HG03342 (cell line): ENCODE data around the gene SNX8.

ENCODE experiments used
- ATAC-seq: cut with Tn5 transposase; IDR thresholded peaks from one replicate; pipeline ENCODE4 v1.9.1; 2021; ENCODE audit warnings: mild to moderate bottlenecking, moderate library complexity; ENCODE audit not compliant: unreplicated experiment

Gene SNX8

DNA sequence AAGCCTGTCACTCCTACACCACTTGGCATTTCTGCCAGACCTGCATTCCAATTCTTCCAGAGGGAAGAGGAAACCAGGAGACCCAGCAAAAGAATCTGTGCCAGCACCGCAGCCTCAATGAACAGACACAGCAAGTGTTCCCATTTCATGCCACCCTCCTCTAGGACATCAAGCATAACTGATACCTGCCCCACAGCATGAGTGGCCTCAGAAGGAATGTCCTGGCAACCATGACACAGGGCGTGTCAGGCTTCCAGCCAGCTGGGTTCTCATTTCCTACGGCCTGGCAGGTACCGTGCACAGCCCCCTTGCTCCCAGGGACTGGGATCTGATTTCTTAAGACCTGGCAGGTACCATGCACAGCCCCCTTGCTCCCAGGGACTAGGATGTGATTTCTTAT lies 89.3 kb downstream of the SNX8 start:
- no peak for ATAC-seq

DNA sequence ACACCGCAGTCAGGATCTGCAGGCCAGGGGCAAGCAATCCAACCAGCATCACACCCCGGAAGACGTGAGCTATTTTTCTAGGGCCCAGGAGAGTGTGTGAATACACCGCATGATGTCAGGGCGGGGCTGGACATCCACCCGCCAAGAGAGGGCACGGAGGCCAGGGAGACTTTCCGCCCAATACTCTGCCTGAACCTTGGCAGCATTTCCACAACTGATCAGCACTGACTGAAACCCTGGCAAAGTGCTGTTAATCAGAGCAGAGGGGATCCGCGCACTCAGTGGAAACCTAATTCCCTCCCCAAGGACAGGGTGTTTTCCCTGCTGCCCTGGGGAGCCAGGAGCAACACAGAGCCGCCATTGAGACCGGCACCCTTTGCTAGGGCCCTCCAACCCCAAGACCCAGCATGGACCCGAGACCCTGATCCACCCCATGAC lies 89.7 kb downstream of the SNX8 start:
- ATAC-seq = no peak

DNA sequence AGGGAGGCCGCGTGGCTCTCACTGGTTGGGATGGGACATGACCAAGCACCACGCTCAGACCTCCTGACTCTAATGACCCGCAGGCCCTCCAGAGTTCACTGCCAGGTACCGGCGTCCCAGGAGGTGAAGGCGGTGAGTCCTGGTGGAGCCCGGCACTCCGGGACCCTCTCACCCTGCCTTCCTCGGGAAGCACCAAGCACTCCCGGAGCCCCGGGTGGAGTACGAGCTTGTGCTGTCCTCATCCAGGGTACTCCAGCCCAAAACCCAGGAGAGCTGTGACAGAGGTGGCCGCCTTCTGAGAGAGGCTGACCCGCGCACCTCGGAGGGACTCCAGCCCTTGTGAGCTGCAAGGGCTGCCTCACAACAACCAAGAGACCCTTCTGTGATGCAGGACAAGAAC lies 90.9 kb downstream of the SNX8 start:
- ATAC-seq = no peak

DNA sequence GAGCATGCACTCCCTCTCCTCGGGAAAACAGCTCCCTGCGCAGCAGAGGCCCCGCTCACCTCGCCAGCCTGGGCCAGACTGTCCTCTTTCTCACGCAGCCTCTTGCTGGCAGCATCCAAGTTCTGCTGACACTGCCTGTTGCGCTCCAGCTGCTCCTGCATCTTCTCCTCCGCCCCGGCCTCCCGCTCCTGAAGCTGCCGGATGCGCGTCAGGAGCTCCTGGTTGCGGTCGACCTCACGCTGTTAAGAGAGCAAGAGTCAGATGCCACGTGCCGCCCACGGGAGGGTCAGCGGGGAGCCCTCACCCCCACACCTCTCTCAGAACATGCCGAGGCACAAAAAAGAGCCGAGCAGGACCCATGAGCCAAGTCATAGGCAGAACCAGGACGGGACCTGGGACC lies 91.7 kb downstream of the SNX8 start:
- ATAC-seq = no peak

DNA sequence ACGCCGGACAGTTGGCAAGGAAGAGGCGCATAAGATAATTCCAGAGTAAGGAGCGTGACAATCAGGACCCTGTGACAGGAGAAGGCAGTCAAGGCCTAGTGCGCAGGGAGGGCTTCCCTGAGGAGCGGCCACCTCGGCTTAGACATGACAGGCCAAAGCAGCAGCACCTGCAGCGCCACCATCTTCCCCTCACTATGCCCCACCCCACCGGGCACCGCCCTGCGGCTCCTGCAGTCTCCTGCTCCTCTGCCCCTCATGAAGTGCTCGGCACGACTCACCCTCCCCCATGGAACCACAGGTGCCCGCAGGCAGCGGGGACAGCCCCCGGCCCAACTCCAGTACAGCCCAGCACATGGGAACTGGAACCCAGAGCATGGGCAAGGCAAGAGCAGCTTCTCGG lies 93.3 kb downstream of the SNX8 start:
- ATAC-seq = no peak

DNA sequence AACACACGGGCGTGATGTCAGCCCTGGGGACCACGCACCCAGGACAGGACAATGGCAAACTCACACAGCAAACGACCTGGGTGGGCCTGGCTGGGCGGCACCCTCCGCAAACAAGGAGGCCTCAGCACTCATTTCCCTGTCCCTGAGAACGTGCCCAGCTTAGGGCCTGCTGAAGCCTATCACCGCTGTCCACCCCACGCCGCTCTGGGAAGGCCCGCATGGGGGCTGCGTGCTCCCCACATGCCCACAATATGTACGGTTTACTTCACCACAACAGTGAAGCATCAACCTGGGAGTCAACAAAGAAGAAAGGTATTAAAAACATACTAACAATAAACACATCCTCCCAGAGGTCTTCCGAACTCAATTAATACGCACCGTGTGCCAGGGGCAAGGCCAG lies 93.7 kb downstream of the SNX8 start:
- no peak for ATAC-seq

DNA sequence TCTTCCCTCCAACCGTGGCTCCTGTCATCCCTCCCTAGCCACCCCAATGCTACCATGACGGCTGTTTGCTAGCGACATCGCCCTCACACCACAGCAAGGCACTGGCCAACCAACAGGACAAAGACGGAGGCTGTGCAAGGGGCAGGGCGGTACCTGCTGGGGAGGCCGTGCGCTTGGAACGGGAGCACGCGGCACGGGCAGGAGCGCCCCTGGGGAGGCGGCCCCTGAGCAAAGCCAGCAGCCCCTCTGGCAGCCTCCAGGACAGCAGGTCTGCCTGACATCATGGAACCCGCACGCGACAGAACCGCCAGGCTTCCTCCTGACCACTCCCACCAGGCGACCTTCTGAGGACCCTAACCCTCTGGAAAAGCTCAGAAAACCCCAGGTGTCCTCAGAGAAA lies 94.2 kb downstream of the SNX8 start:
- no peak for ATAC-seq

DNA sequence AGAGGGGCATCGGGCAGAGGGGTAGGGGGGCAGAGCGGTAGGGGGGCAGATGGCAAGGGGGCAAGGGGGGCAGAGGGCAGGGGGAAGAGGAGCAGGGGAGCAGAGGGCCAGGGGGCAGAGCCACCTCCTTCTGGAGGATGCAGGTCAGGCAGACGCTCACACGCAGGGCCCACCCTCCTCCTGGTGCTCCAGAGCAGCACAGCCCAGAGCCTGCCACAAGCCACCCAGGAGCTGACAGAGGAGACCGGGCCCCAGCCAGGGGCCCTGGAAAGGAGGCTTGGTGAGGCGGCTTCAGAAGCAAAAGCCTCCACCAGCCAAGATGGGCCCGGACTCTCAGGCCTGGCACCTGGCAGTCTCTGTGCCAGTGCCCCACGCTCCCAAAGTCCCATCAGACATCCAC lies 94.6 kb downstream of the SNX8 start:
- no peak for ATAC-seq

DNA sequence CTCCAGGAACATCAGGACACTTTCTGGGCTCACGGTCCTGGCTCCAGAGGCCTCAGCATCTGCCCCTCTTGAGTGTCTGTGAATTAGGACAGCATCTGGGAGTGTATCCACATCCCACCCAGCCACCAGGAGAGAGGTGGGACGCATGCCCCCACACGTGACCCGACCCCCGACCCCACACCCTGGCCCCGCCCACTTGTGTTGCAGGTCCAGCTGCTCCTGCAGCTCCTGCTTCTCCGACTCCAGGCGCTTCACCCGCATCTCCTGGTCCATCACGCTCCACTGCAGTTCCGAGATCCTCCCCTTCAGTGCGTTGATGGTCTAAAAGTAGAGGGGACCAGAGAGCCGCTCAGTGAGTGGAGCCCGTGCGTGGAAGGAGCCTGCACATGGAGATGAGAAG lies 95.1 kb downstream of the SNX8 start:
- ATAC-seq = no peak

DNA sequence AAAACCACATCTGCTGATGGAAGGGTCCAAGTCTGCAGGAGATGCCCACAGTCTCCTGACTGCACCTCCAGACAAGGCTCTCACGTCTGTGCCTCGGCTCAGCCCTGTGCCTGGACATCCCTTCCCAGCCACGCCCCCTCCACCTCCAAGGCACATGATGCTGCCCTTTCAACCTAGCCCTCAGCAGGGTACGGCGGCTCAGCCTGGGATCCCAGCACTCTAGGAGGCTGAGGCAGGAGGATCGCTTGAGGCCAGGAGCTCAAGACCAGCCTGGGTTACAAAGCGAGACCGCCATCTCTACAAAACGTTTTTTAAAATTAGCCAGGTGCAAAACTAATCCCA lies 95.8 kb downstream of the SNX8 start:
- no peak for ATAC-seq

DNA sequence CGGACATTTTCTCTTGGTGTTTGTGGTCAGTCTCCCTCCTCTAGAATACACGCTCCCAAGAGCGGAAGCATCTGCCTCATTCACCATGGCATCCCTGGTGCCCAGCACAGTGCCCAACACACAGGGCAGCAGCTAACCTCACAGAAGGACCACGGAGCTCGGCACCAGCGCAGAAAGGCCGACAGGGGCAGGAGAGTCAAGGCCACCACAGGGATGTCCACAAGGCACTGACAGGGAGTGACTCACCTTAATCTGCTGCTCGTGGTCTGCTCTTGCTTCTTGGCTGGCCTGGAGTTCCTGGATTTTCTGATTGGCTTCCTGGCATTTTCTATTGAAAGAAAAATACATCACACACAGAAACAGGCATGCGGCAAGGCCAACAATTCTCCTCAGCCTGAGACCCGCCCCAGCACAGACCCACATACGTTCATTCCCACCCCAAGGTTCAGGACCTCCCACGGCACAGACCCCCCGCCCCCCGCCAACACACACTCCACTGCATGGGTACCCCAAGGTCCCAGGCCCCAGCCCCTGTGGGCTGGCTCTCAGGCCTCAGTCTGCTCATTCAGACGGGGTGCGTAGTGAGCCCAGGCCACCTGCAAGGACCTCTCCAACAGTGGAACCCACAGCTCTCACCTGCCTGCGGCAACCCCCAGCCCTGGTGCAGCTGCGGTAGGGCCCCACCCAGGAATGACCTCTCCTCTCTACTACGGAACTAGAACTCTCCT lies 96.4 kb downstream of the SNX8 start:
- ATAC-seq = no peak

DNA sequence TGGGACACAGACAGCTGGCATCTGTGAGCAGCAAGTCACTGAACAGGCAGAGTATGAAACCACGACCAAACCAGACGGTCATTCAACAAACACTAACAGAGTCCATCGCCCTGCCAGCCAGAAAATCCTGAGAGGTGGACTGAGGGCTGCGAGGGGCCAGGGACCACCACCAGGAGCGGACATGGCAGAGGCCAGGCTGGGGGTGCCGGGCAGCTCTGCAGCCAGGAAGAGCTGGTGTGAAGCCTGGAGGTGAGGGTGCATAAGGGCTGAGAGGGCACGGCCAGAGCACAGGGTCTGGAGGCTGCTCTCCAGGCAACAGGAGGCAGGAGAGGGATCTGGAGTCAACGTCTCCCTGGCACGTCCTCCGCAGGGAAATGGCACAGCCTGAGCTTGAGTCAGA lies 97.0 kb downstream of the SNX8 start:
- ATAC-seq = no peak

DNA sequence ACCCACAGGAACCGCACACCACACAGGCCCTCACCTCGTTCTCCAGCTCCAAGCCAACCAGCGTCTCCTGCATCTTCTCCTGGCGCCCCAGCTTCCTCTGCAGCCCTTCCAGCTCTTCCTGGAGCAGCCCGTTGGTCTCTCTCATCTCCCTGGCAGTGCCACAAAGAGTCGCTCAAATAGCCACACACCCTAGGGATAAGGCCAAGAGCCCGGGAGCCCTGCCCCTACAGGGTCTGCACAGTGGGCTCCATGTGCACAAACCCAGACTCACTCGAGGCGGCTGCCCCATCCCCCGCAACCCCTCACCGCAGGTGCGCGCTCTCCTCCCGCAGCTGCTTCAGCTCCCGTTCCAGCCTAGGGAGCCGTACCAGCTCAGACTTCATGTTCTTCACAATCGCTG lies 98.4 kb downstream of the SNX8 start:
- no peak for ATAC-seq

DNA sequence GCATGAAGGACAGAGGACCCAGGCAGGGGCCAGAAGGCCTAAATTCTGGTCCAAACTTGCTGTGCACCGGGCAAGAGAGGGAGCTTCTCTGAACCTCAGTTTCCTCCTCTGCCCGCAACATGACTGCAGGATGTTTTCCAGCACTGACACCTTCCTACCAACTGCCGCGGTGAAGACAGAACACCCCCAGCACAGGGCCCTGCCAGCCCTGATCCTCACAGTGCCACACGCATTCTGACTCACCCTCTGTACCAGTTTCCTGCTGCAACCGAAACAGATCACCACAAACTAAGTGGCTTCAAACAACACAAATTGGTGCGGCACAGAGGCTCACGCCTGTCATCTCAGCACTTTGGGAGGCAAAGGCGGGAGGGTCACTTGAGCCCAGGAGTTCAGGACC lies 99.6 kb downstream of the SNX8 start:
- no peak for ATAC-seq

DNA sequence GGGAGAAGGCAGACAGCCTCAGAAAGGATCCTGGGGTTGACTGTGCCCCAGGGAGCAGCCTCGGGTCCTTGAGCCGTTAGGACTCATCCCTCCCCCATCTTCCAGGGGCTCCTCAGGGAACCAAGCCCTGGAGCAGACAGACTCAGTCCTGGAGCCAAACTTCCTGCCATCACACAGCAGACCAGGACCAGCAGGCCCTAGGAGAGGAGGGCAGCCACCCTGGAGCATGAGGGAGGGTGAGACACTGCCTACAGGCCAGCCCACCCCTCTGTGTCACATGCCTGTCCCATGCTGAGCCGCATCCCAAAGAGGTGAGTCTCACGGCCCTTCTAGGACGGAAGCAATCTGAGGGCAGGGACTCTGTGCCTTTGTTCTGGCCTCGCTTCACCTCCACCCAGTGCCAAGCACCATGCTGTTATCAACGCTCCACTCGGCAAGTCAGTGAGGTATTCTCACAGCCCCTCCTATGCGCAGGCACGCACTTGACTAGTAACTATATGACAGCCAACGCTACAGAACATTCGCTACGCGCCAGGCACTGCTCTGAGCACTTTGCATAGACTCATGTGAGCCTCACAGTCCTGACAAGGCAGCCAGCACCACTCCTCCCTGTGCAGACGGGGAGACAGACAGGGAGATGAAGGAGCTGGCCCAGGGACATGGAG lies 100.6 kb downstream of the SNX8 start:
- no peak for ATAC-seq

DNA sequence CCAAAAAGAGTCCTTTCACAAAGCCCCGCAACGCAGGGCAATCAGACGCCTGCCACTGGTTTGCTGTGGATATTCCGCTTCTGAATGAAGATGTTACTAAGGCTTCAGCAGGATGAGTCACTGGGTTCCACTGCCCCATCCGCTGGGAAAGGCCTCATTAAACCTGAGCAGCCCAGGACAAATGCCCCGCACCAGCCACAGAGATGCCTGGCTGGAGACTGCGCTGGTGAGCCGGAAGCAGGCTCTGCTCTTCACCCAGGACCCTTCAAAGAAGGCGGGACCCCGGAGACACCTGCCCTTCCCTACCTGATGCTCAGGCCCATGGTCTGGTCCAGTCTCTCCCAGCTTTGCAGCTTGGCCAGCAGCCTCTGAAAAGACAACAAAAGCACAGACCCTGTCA lies 101.3 kb downstream of the SNX8 start:
- no peak for ATAC-seq

DNA sequence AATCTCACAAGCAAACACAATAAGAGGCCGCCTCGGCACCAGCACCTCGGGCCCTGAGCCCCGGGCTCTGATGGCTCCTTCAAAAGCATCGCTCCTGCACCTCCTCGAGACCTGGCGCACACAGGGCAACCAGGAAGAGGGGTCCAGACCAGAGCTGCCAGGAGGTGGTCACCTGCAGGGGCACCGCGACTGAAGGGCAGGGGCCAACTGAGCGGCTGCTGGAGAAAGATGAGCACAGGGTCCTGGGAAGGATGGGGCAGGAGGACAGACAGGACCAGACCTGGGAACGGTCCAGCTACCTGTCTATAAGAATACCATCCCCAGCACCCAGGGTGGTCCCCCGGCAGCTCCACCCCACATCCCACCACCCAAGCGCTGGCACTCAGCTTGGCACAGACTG lies 102.3 kb downstream of the SNX8 start:
- no peak for ATAC-seq

DNA sequence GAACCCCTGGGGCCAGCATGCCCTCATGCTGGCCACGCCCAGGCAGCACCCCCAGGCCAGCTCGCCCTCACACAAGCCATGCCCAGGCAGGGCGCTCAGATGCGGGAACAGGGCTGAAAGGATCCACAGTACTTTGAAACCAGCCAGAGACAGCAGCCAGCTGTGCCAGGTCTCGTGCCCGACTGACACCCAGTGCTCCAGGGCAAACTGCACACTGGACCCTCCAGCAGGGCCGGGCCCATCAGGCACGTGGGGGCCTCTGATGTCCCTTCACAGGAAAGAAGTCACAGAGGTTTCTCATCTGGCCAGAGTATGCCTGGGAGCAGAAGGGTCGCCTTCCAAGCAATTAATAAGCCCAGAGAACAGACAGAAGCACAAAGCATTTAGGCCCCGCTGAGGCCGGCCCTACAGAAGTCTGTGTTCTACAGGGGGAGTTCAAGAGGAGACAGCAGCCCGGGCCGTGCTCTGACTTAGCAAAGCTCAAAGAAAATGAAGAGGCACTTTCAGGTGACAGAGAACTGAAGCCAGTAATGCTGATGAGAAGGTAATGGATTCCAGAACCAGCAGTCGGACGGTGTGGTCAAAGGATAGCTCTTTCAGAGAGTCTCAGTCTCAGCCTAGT lies 102.9 kb downstream of the SNX8 start:
- no peak for ATAC-seq

DNA sequence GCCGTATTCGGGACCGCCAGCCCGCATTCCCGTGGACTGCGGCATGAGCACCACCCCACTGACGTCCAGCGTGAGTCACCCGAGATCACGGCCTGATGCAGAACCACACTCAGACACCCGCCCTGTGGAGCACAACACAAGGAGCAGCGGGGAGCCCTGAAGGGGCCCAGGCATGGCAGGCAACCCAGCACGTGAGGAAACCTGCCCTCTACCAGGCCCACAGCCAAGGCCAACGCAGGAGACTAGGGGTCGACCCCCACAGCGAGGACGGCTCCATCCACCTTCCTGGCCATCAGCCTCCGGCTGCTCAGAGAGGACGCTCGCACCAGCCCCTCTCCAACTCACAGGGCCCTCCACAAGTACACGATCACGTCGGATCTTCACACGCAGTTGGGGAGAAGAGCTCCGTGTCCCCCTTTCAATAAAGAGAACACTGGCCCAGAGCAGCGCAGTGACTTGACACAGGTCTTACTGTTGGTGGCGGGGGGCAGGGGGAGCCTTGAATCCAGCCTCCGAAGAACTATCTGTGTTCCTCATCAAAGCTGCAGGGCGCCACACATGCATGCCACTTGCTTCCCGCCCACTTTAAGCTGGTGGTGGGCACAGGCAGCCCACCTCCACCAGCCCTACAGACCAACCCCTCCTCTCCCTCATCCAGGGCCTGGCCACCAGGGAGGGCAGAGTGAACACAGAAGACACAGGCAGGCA lies 103.5 kb downstream of the SNX8 start:
- no peak for ATAC-seq

DNA sequence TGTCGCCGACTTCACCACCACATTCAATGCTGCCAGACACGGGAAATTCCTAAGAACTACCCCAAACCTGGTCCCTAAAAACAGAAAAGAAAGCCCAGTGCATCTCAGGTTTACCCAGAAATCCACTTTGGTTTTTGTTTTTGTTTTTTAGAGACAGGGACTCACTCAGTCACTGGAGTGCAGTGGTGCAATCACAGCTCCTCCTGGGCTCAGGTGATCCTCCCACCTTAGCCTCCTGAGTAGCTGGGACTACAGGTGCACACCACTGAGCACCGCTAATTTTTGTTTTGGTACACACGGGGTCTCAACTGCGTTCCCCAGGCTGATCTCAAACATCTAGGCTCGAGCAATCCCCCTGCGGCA lies 104.3 kb downstream of the SNX8 start:
- no peak for ATAC-seq

DNA sequence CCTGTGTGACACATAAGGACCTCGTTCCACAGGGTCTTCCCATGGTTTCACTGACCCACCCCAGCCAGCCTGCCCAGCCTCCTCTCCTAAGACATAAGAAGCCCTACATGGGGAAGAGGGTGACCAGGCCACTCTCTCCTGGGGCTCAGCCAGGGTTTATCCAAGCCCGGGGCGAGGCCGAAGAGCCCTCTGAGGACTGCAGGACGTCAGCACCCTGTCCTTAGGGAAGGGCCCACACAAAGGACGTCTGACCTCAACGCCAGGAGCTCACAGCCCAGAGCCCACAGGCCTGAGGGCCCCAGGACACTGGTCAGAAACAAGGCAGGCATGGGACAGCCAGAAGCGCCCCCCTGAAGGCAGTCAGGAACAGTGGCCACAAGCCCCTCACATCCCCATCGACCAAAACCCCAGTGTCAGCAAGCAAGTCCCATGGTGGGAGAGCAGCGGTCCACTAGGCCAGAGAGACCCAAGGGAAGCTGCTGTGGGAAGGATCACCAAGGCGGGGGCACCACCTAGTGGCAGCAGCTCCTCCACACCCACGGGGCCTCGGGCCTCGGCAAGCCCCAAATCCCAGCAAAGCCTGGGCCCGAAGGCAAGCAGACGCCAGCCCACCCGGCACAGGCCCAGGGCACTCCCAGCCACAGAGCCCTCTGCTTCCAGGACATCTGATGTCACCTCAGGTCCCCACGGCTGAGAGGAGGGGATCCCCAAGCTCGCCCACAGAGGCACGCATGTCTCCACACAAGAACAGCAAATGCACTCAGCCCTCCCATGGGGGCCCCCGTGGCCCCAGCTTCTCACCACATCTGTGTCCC lies 104.9 kb downstream of the SNX8 start:
- no peak for ATAC-seq
